ENCODE data around the gene KBTBD2.
"Not testable (repeated sequence)": the region's sequence is repeated elsewhere in the genome, so short reads cannot be mapped to it uniquely, and the experiment has no call there.

KBTBD2 gene

GRCh38 chr7:32860090-32860489 is 31.5 kb downstream of the KBTBD2 start:
- in situ Hi-C loops (cut with HindIII; ENCODE audit: low sequenced_read_pairs) = no loop called here

GRCh38 chr7:32858648-32859047 is 32.9 kb downstream of the KBTBD2 start:
- in situ Hi-C loops (cut with HindIII; ENCODE audit: low sequenced_read_pairs) = no loop called here

- in situ Hi-C loops (cut with HindIII; ENCODE audit: low sequenced_read_pairs) = not testable (repeated sequence)
These were observed 34.5 kb downstream of the KBTBD2 start for GRCh38 chr7:32857063-32857462.

DNA sequence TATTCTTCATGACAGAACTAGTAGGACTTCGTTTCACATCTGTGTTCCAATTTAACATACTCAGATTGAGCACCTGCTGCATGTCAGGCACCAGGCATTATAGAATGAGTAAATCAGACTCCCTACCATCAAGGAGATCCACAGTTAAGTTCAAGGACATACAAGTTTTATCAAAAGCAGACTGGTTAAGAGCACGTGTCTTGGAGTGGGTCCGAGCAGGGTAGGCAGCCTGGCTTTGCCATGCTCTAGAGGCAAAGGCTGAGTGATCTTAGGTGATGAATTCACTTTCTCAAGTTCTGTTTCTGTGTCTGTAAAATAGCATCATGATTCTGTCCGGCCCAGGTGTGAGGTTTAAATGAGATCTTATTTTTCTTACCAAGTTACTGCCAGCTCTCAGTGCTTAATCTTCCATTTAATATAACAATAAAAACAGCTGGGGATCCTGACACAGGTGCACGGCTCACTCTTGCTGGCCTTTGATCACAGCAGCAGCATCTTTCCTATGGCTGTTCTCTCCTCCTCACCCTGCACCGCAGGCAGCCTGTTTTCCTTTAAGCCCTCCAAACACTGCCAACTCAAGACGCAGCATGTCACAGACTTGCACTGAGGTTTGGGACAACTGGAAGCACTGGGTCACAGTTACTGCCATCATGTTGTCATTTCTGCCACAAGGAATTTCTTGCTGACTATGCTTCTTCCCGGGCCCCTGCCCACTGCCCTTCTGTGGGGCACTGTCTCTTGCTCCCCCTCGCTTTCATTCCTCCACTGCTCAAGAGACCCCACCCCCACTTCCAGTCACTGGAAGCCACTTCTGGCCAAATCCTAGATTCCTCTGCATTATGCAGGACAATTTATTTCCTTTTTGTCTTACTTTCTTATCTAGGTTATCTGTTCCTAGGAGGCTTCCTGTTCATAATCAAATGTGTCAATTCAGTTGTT is 35.5 kb downstream of the KBTBD2 start:
- in situ Hi-C loops (cut with HindIII; ENCODE audit: low sequenced_read_pairs) = not testable (repeated sequence)

DNA sequence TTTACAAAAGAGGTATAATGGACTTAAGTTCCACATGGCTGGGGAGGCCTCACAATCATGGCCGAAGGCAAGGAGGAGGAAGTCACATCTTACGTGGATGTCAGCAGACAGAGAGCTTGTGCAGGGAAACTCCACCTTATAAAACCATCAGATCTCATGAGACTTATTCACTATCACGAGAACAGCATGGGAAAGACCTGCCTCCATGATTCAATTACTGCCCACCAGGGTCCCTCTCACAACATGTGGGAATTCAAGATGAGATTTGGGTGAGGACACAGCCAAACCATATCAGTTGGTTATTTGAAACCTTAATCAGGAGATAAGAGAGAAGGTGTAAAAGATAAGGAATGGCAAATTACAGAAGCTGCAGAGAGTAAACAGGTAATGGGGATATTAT is 40.9 kb downstream of the KBTBD2 start:
- in situ Hi-C loops (cut with HindIII; ENCODE audit: low sequenced_read_pairs) = not testable (repeated sequence)

GRCh38 chr7:32848655-32849054 is 42.9 kb downstream of the KBTBD2 start:
- in situ Hi-C loops (cut with HindIII; ENCODE audit: low sequenced_read_pairs) = not testable (repeated sequence)

DNA sequence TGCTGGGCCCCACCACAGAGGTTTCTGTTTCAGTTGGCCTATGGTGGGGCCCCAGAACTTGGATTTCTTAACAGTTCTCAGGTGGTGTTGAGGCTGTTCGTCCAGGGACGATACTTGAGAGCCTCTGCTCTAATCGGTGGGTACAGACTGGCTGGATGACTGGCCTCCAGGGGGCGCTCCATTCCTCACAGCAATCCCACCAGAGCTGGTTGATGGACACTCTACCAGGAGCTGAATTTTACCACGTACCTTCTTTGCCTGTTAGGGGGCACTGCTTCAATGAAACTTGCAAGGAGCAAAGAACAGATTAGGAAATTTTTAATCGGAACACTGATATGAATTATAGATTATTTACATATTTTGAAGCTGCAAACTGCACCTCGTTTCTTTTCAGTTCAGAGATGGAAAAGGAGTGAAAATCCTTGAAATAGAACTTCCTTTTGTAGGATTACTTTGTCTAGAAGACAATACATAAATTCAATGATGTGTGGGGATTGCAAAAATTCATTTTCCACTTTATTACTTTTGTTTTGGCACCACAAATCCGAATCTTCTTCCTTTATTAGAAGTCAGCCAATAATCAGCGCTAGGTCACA is 44.8 kb downstream of the KBTBD2 start:
- in situ Hi-C loops (cut with HindIII; ENCODE audit: low sequenced_read_pairs) = no loop called here

DNA sequence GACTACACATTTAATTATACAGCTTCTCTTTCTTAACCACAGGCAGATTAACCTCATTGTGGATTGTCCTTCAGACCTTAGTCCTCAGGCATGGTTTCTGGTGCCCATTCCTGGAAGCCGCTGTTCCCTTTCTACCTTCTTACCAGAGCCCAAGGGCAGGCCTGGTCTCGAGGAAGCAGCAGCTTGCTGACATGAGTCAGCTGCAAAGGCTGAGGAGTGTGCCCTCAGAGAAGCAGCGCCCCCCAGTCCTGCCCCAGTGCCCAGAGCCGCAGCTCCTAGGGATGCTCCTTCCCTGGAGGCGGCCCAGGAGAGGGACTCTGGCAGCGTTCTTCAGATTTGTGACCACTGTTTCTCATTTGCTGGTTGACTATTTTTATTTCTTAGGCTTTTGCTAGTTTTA is 46.8 kb downstream of the KBTBD2 start:
- in situ Hi-C loops (cut with HindIII; ENCODE audit: low sequenced_read_pairs) = not testable (repeated sequence)

DNA sequence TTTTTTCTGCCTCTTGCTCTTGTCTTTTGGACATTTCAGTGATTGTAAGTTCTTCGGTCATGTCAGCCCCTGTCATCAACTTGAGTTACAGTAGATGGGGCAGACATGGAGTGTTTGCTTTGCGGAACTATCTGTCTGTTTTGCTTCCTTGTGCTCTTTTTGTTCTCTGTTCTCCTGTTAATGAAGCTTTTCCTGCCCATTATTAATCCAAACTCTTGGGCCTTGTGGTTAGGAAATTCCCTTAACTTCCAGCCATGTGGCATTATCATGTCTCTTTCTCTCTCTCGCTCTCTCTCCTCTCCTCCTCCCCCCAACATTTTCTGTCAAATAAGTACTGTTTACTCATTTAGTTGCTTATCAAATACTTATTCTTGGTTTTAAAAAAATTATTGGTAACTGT is 47.8 kb downstream of the KBTBD2 start:
- in situ Hi-C loops (cut with HindIII; ENCODE audit: low sequenced_read_pairs) = not testable (repeated sequence)

GRCh38 chr7:32839846-32840245 is 51.7 kb downstream of the KBTBD2 start:
- in situ Hi-C loops (cut with HindIII; ENCODE audit: low sequenced_read_pairs) = not testable (repeated sequence)

GRCh38 chr7:32828996-32829752 is 62.4 kb downstream of the KBTBD2 start:
- in situ Hi-C loops (cut with HindIII; ENCODE audit: low sequenced_read_pairs) = not testable (repeated sequence)
